Activated naive CD8-positive, alpha-beta T cell treated with anti-CD3 and anti-CD28 coated beads, Interleukin-2, amount 50 U/mL, for 24 hours (primary cell): ENCODE data around the gene CEP162.

Source experiments
- ATAC-seq: fragments of 150-1000 bp; cut with Tn5 transposase; one replicate; pipeline ENCODE4 v1.10.0; 2021
- DNase-seq: peaks from one replicate; pipeline ENCODE4 v3.0.0; 2021
- H3K27ac Mint-ChIP-seq: one replicate; pipeline ENCODE4 v1.8.0; 2021; ENCODE audit warnings: mild to moderate bottlenecking, mixed read lengths
- H3K27me3 Mint-ChIP-seq: one replicate; pipeline ENCODE4 v1.8.0; 2021; ENCODE audit warnings: mixed read lengths
- H3K36me3 Mint-ChIP-seq: one replicate; pipeline ENCODE4 v1.8.0; 2021; ENCODE audit warnings: low read depth, mixed read lengths
- H3K4me1 Mint-ChIP-seq: one replicate; pipeline ENCODE4 v1.8.0; 2021; ENCODE audit warnings: mixed read lengths
- H3K4me3 Mint-ChIP-seq: one replicate; pipeline ENCODE4 v1.8.0; 2021; ENCODE audit warnings: mild to moderate bottlenecking, moderate library complexity, mixed read lengths
- H3K9me3 Mint-ChIP-seq: one replicate; pipeline ENCODE4 v1.8.0; 2021; ENCODE audit warnings: mixed read lengths

Gene CEP162

GRCh38 chr6:84074988-84075781, 152.3 kb downstream of the CEP162 start:
- no peak overlapping the region for H3K4me3 Mint-ChIP-seq
- DNase-seq (no peak), ATAC-seq (no peak)
- H3K27ac Mint-ChIP-seq, result no peak overlapping the region
- H3K36me3 Mint-ChIP-seq, result no peaks in the 10 kb centered on the region
- H3K4me1 Mint-ChIP-seq, result no peaks in the 10 kb centered on the region
- H3K27me3 Mint-ChIP-seq, result no peaks in the 10 kb centered on the region
- H3K9me3 Mint-ChIP-seq, result no peaks in the 10 kb centered on the region
